ENCODE data around the gene GLB1L2.
"Not testable (repeated sequence)": the region's sequence is repeated elsewhere in the genome, so short reads cannot be mapped to it uniquely, and the experiment has no call there.

The GLB1L2 gene

GRCh38 chr11:134331354-134332188, at the start of gene GLB1L2:
Gene GLB1L2 (plus strand): TSS chr11:134331988. CDS start chr11:134332062, 74 bp downstream.
- peak; percentile 53 to 62 for DNase-seq (ENCODE audit: low read depth in 2 of 2, low spot score in 1 of 2)

GRCh38 chr11:134282121-134283045, 49.4 kb upstream of the GLB1L2 start:
- no peak for DNase-seq (ENCODE audit: low read depth in 2 of 2, low spot score in 1 of 2)

GRCh38 chr11:134283461-134284230, 48.1 kb upstream of the GLB1L2 start:
- no peak for DNase-seq (ENCODE audit: low read depth in 2 of 2, low spot score in 1 of 2)

- not testable (repeated sequence) for DNase-seq (ENCODE audit: low read depth in 2 of 2, low spot score in 1 of 2)
Observed at GRCh38 chr11:134284349-134284748, 47.4 kb upstream of the GLB1L2 start.

- DNase-seq (ENCODE audit: low read depth in 2 of 2, low spot score in 1 of 2), result no peak
Observed at GRCh38 chr11:134287561-134287960, 44.2 kb upstream of the GLB1L2 start.

- no peak for DNase-seq (ENCODE audit: low read depth in 2 of 2, low spot score in 1 of 2)
Observed at GRCh38 chr11:134288486-134288885, 43.3 kb upstream of the GLB1L2 start.

GRCh38 chr11:134289167-134289566, 42.6 kb upstream of the GLB1L2 start:
- DNase-seq (ENCODE audit: low read depth in 2 of 2, low spot score in 1 of 2), result no peak

- DNase-seq (ENCODE audit: low read depth in 2 of 2, low spot score in 1 of 2), result no peak
Observed at GRCh38 chr11:134289789-134290188, 42.0 kb upstream of the GLB1L2 start.

GRCh38 chr11:134290646-134291045, 41.1 kb upstream of the GLB1L2 start:
- DNase-seq (ENCODE audit: low read depth in 2 of 2, low spot score in 1 of 2), result no peak

GRCh38 chr11:134291196-134291595, 40.6 kb upstream of the GLB1L2 start:
- DNase-seq (ENCODE audit: low read depth in 2 of 2, low spot score in 1 of 2), result no peak

- DNase-seq (ENCODE audit: low read depth in 2 of 2, low spot score in 1 of 2), result no peak
Observed at GRCh38 chr11:134292661-134293060, 39.1 kb upstream of the GLB1L2 start.

GRCh38 chr11:134293119-134294113, 38.4 kb upstream of the GLB1L2 start:
- DNase-seq (ENCODE audit: low read depth in 2 of 2, low spot score in 1 of 2), result no peak

- no peak for DNase-seq (ENCODE audit: low read depth in 2 of 2, low spot score in 1 of 2)
Observed at GRCh38 chr11:134294664-134295063, 37.1 kb upstream of the GLB1L2 start.

- DNase-seq (ENCODE audit: low read depth in 2 of 2, low spot score in 1 of 2), result no peak
Observed at GRCh38 chr11:134312223-134312622, 19.6 kb upstream of the GLB1L2 start.

- no peak for DNase-seq (ENCODE audit: low read depth in 2 of 2, low spot score in 1 of 2)
Observed at GRCh38 chr11:134312807-134313206, 19.0 kb upstream of the GLB1L2 start.

GRCh38 chr11:134313379-134313778, 18.4 kb upstream of the GLB1L2 start:
- no peak for DNase-seq (ENCODE audit: low read depth in 2 of 2, low spot score in 1 of 2)

- no peak for DNase-seq (ENCODE audit: low read depth in 2 of 2, low spot score in 1 of 2)
Observed at GRCh38 chr11:134313821-134314607, 17.8 kb upstream of the GLB1L2 start.

GRCh38 chr11:134317103-134317502, 14.7 kb upstream of the GLB1L2 start:
- no peak for DNase-seq (ENCODE audit: low read depth in 2 of 2, low spot score in 1 of 2)

- not testable (repeated sequence) for DNase-seq (ENCODE audit: low read depth in 2 of 2, low spot score in 1 of 2)
Observed at GRCh38 chr11:134321373-134321772, 10.4 kb upstream of the GLB1L2 start.

All from stimulated activated CD8-positive, alpha-beta memory T cell treated with anti-CD3 and anti-CD28 coated beads, Interleukin-4, amount 100 ng/mL, for 1 hour (primary cell).